ENCODE results near the gene EXO1.
A peak's percentile ranks its signal among the peaks of the same experiment; 100 is the strongest.

The EXO1 gene

GRCh38 chr1:241894016-241894415 is 46.0 kb downstream of the EXO1 start:
- DNase-seq (ENCODE audit: low spot score): no peak

GRCh38 chr1:241895013-241895412 is 47.0 kb downstream of the EXO1 start:
- DNase-seq (ENCODE audit: low spot score): no peak

- DNase-seq (ENCODE audit: low spot score): no peak
Observed at GRCh38 chr1:241896670-241896962, 48.6 kb downstream of the EXO1 start.

GRCh38 chr1:241899210-241899609 is 51.2 kb downstream of the EXO1 start:
- no peak for DNase-seq (ENCODE audit: low spot score)

- DNase-seq (ENCODE audit: low spot score): no peak
Observed at GRCh38 chr1:241900381-241900780, 52.4 kb downstream of the EXO1 start.

GRCh38 chr1:241902391-241903065 is 54.5 kb downstream of the EXO1 start:
- DNase-seq (ENCODE audit: low spot score): no peak

- DNase-seq (ENCODE audit: low spot score): no peak
Observed at GRCh38 chr1:241916196-241916595, 68.2 kb downstream of the EXO1 start.

- no peak for DNase-seq (ENCODE audit: low spot score)
Observed at GRCh38 chr1:241917487-241917886, 69.5 kb downstream of the EXO1 start.

GRCh38 chr1:241918879-241919278 is 70.9 kb downstream of the EXO1 start:
- DNase-seq (ENCODE audit: low spot score): peak; percentile 89

- no peak for DNase-seq (ENCODE audit: low spot score)
Observed at GRCh38 chr1:241924080-241924808, 76.2 kb downstream of the EXO1 start.

GRCh38 chr1:241926141-241926540 is 78.1 kb downstream of the EXO1 start:
- no peak for DNase-seq (ENCODE audit: low spot score)

GRCh38 chr1:241927321-241927720 is 79.3 kb downstream of the EXO1 start:
- no peak for DNase-seq (ENCODE audit: low spot score)

GRCh38 chr1:241932845-241933244 is 84.8 kb downstream of the EXO1 start:
- DNase-seq (ENCODE audit: low spot score): no peak

GRCh38 chr1:241934201-241934848 is 86.3 kb downstream of the EXO1 start:
- peak; percentile 88 for DNase-seq (ENCODE audit: low spot score)

GRCh38 chr1:241934866-241935265 is 86.9 kb downstream of the EXO1 start:
- no peak for DNase-seq (ENCODE audit: low spot score)

Measured in AG20443 (cell line).